Measurements from ENCODE around the gene TCHHL1. TPM values are rescaled to one million over a fixed set of nuclear protein-coding genes. Genes with fewer than 3 reads are reported as not detected.
A peak's percentile ranks its signal among the peaks of the same experiment; 100 is the strongest.

The TCHHL1 gene
- total and polyA plus RNA-seq, 11 donors: not detected

DNA sequence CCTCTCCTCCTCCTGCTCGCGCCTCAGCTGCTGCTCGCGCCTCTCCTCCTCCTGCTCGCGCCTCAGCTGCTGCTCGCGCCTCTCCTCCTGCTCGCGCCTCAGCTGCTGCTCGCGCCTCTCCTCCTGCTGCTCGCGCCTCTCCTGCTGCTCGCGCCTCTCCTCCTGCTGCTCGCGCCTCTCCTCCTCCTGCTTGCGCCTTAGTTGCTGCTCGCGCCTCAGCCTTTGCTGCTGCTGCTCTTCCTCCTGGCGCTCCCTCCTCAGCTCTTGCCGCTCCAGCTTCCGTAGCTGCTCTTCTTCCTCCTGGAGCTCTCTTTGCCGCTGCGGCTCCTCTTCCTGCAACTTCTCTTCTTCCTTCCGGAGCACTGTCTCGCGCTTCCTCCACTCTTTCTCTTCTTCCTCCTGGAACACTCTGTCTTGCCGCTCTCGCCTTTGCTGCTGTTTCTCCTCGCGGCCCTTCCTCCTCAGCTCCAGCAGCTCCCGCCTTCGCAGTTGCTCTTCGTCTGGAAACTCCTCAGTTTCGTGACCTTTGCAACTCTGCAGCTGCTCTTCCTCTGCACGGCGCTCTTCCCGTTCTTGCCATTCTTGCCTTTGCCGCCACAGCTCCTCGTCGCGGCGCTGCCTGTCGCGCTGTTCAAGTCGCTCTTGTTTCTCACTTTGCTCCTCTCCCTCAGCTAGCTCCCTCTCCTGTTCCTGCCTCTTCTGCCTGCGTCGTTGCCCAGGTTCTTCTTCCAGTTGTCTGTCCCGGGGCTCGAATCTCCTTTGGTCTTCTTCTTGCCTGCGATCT is 23.4 kb upstream of the TCHHL1 start:
- no peak overlapping the region for H3K27ac ChIP-seq
- peaks cover 0 to 20% (median 8%) of the 10 kb centered on the region in 12 donors for H3K9me3 ChIP-seq
- intact Hi-C loops (cut with DNase I): loop anchor here in 2 of 10 donors (5.0 to 10.0 kb wide), 2 partner anchors 45 to 57 kb away; no protein-coding TSS in a partner anchor
- H3K36me3 ChIP-seq: no peaks in the 10 kb centered on the region
- no peak for TF ChIP-seq POLR2A (IDR thresholded peaks at IDR 0.05)
- TF ChIP-seq, protein P1, sequence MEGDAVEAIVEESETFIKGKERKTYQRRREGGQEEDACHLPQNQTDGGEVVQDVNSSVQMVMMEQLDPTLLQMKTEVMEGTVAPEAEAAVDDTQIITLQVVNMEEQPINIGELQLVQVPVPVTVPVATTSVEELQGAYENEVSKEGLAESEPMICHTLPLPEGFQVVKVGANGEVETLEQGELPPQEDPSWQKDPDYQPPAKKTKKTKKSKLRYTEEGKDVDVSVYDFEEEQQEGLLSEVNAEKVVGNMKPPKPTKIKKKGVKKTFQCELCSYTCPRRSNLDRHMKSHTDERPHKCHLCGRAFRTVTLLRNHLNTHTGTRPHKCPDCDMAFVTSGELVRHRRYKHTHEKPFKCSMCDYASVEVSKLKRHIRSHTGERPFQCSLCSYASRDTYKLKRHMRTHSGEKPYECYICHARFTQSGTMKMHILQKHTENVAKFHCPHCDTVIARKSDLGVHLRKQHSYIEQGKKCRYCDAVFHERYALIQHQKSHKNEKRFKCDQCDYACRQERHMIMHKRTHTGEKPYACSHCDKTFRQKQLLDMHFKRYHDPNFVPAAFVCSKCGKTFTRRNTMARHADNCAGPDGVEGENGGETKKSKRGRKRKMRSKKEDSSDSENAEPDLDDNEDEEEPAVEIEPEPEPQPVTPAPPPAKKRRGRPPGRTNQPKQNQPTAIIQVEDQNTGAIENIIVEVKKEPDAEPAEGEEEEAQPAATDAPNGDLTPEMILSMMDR (IDR thresholded peaks at IDR 0.05): no peak
- peaks cover 5 to 49% (median 29%) of the 10 kb centered on the region in 12 donors for H3K4me1 ChIP-seq
- 1 to 3% (median 2%) methylated on average over 52 to 53 of the region's 53 CpGs for WGBS, 4 donors
- no peak for ATAC-seq
- DNase-seq: peak in 1 of 5 donors; percentile 28
- peak overlapping the region in 10 of 12 donors; percentile 27 to 59 (median 50) for H3K4me3 ChIP-seq
- peaks cover 44 to 100% (median 75%) of the 10 kb centered on the region in 9 donors for H3K27me3 ChIP-seq

DNA sequence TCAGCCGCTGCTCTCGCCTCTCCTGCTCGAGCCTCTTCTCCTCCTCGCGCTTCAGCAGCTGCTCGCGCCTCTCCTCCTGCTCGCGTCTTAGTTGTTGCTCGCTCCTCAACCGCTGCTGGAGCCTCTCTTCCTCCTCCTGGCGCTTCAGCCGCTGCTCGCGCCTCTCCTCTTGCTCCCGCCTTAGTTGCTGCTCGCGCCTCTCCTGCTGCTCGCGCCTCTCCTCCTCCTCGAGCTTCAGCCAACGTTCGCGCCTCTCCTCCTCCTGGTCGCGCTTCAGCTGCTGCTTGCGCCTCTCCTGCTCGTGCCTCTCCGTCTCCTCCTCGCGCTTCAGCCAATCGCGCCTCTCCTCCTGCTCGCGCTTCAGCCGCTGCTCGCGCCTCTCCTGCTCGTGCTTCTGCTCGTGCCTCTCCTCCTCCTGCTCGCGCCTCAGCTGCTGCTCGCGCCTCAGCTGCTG is 22.7 kb upstream of the TCHHL1 start:
- H3K27me3 ChIP-seq: peaks cover 44 to 100% (median 75%) of the 10 kb centered on the region in 9 donors
- WGBS, 4 donors: 1 to 2% (median 1%) methylated on average over 41 to 44 of the region's 44 CpGs
- TF ChIP-seq, protein P1 (IDR thresholded peaks at IDR 0.05): no peak
- TF ChIP-seq POLR2A (IDR thresholded peaks at IDR 0.05): no peak

DNA sequence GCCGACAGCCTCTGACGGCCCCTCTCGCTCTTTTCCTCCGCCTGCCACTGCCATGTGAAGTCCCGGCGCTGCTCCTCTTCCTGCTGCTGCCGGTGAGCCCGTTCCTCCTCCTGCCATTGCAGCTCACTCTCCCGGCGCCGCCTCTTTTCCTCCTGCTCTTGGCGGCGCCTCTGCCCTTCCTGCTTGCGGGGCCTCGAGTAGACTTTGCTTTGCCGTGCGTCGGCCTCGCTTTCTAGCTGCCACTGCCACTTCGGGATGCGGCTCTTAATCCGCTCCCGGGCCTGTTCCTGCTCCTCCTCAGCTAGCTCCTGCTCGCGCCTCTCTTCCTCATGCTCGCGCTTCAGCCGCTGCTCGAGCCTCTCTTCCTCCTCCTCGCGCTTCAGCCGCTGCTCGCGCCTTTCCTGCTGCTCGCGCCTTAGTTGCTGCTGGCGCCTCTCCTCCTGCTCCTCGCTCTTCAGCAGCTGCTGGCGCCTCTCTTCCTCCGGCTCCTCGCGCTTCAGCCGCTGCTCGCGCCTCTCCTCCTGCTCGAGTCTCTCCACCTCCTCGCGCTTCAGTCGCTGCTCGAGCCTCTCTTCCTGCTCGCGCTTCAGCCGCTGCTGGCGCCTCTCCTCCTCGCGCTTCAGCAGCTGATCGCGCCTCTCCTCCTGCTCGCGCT is 22.1 kb upstream of the TCHHL1 start:
- no peaks in the 10 kb centered on the region for H3K36me3 ChIP-seq
- peak in 3 of 4 donors; percentile 34 to 57 (median 35) for ATAC-seq
- peak overlapping the region; percentile 18 to 59 (median 46) for H3K4me3 ChIP-seq
- TF ChIP-seq POLR2A (IDR thresholded peaks at IDR 0.05): no peak
- TF ChIP-seq, protein P1 (IDR thresholded peaks at IDR 0.05): no peak
- H3K9me3 ChIP-seq: peaks cover 0 to 22% (median 8%) of the 10 kb centered on the region in 12 donors
- intact Hi-C loops (cut with DNase I): loop anchor here in 2 of 10 donors (5.0 to 10.0 kb wide), 2 partner anchors 44 to 56 kb away; no protein-coding TSS in a partner anchor
- 1 to 3% (median 2%) methylated on average over 60 of the region's 60 CpGs for WGBS, 4 donors
- peak in 3 of 5 donors; percentile 7 to 68 (median 32) for DNase-seq
- peaks cover 44 to 100% (median 80%) of the 10 kb centered on the region in 9 donors for H3K27me3 ChIP-seq
- H3K4me1 ChIP-seq: peaks cover 5 to 49% (median 29%) of the 10 kb centered on the region in 12 donors
- H3K27ac ChIP-seq: no peak overlapping the region

More for the DNA sequence above, 22.7 kb upstream of the TCHHL1 start:
- Histone ChIP-seq H3K9me3 (peaks cover 0 to 22% (median 8%) of the 10 kb centered on the region in 12 donors), H3K4me1 (peaks cover 5 to 49% (median 29%) of the 10 kb centered on the region in 12 donors), H3K27ac (no peak overlapping the region), H3K36me3 (no peaks in the 10 kb centered on the region), H3K4me3 (peak overlapping the region; percentile 18 to 59 (median 46))
- no peak for ATAC-seq
- DNase-seq: no peak
- intact Hi-C loops (cut with DNase I): loop anchor here in 2 of 10 donors (5.0 to 10.0 kb wide), 2 partner anchors 44 to 57 kb away; no protein-coding TSS in a partner anchor

All from heart left ventricle (tissue), 16 donors.